Neural progenitor cell (in vitro differentiated cells): ENCODE data around the gene IL17C.

Source experiments
- EZH2 ChIP-seq: fragments of 200-600 bp; sonication (generic); IDR thresholded peaks from 2 replicates; pipeline ENCODE4 v1.6.1; 2017; ENCODE audit warnings: antibody characterized with exemption, mild to moderate bottlenecking, moderate library complexity
- EZH2phosphoT487 ChIP-seq: fragments of 200-600 bp; sonication (generic); IDR thresholded peaks from 2 replicates; pipeline ENCODE4 v1.6.1; 2017; ENCODE audit warnings: antibody characterized with exemption
- TF ChIP-seq, protein P1 (sequence below): fragments of 200-600 bp; sonication (generic); IDR thresholded peaks from 2 replicates; pipeline ENCODE4 v1.5.1; 2017; ENCODE audit warnings: antibody characterized with exemption, mild to moderate bottlenecking

DNA sequence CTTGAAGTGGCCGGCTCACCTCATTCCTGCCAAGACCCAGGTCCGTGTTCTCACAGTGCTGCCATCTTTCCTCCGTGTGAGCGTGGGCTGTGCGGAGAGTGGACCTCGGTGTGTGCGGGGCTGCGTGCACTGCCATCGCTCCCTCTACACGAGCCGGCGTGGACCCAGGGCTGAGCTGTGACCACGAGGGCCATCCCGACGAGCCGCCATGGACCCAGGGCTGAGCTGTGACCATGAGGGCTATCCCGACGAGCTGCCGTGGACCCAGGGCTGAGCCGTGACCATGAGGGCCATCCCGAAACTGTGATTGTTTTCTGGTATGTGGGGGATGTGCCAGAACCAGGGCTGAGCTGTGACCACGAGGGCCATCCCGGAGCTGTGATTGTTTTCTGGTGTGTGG is 33.4 kb downstream of the IL17C start:
- TF ChIP-seq, protein P1, sequence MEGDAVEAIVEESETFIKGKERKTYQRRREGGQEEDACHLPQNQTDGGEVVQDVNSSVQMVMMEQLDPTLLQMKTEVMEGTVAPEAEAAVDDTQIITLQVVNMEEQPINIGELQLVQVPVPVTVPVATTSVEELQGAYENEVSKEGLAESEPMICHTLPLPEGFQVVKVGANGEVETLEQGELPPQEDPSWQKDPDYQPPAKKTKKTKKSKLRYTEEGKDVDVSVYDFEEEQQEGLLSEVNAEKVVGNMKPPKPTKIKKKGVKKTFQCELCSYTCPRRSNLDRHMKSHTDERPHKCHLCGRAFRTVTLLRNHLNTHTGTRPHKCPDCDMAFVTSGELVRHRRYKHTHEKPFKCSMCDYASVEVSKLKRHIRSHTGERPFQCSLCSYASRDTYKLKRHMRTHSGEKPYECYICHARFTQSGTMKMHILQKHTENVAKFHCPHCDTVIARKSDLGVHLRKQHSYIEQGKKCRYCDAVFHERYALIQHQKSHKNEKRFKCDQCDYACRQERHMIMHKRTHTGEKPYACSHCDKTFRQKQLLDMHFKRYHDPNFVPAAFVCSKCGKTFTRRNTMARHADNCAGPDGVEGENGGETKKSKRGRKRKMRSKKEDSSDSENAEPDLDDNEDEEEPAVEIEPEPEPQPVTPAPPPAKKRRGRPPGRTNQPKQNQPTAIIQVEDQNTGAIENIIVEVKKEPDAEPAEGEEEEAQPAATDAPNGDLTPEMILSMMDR = no peak
- TF ChIP-seq EZH2 = no peak
- TF ChIP-seq EZH2phosphoT487 = no peak
